Left renal pelvis (tissue), 4 donors: Measurements from ENCODE around the gene CHAC2. TPM values are rescaled to one million over a fixed set of nuclear protein-coding genes. Genes with fewer than 3 reads are reported as not detected.
A peak's percentile ranks its signal among the peaks of the same experiment; 100 is the strongest.
"Not testable (repeated sequence)": the region's sequence is repeated elsewhere in the genome, so short reads cannot be mapped to it uniquely, and the experiment has no call there.

ENCODE experiments used
- DNase-seq, 4 donors: peaks; one replicate each; pipeline ENCODE4 v3.0.0-alpha.2; 2013; ENCODE audit warnings: low read depth in 4 of 4, low spot score in 3 of 4
- polyA plus RNA-seq, 4 donors: library from polyadenylated mRNA; unstranded; fragments of 120-200 nt; gene quantifications; one replicate each; pipeline ENCODE4 v1.2.1, GENCODE V29; 2013; ENCODE audit not compliant: insufficient read length in 4 of 4

CHAC2 gene
- polyA plus RNA-seq, 4 donors: 3.6 to 5.2 (median 4.5) TPM

GRCh38 chr2:53777134-53777533 is 9.5 kb downstream of the CHAC2 start:
- no peak for DNase-seq

- no peak for DNase-seq
Measured at GRCh38 chr2:53778536-53779162, 11.0 kb downstream of the CHAC2 start.

GRCh38 chr2:53780056-53780455 is 12.5 kb downstream of the CHAC2 start:
- no peak for DNase-seq

GRCh38 chr2:53782676-53783075 is 15.1 kb downstream of the CHAC2 start:
- no peak for DNase-seq

GRCh38 chr2:53784436-53784835 is 16.8 kb downstream of the CHAC2 start:
- no peak for DNase-seq

- DNase-seq: no peak
Measured at GRCh38 chr2:53785366-53785765, 17.8 kb downstream of the CHAC2 start.

- DNase-seq: no peak
Measured at GRCh38 chr2:53786352-53786704, 18.7 kb downstream of the CHAC2 start.

GRCh38 chr2:53786705-53787613 is 19.4 kb downstream of the CHAC2 start, which contains the start of the genes ASB3 and ERLEC1:
ASB3 (minus strand) TSS chr2:53786953; CDS start chr2:53765572, 21,381 bp downstream.
ERLEC1 (plus strand) TSS chr2:53787044; CDS start chr2:53787211, 167 bp downstream.
- DNase-seq: peak; percentile 78 to 86 (median 82)

- no peak for DNase-seq
Measured at GRCh38 chr2:53787614-53788289, 20.1 kb downstream of the CHAC2 start.

GRCh38 chr2:53793261-53793660 is 25.7 kb downstream of the CHAC2 start:
- DNase-seq: no peak

- DNase-seq: no peak
Measured at GRCh38 chr2:53793821-53794220, 26.2 kb downstream of the CHAC2 start.

GRCh38 chr2:53801547-53801946 is 33.9 kb downstream of the CHAC2 start:
- DNase-seq: no peak

- no peak for DNase-seq
Measured at GRCh38 chr2:53802617-53803151, 35.1 kb downstream of the CHAC2 start.

- no peak for DNase-seq
Measured at GRCh38 chr2:53811601-53812000, 44.0 kb downstream of the CHAC2 start.

- DNase-seq: no peak
Measured at GRCh38 chr2:53813151-53813550, 45.5 kb downstream of the CHAC2 start.

- DNase-seq: no peak
Measured at GRCh38 chr2:53818854-53819435, 51.3 kb downstream of the CHAC2 start.

- no peak for DNase-seq
Measured at GRCh38 chr2:53819634-53820033, 52.0 kb downstream of the CHAC2 start.

- DNase-seq: no peak
Measured at GRCh38 chr2:53820048-53820447, 52.4 kb downstream of the CHAC2 start.

- no peak for DNase-seq
Measured at GRCh38 chr2:53820711-53821110, 53.1 kb downstream of the CHAC2 start.

- no peak for DNase-seq
Measured at GRCh38 chr2:53821810-53822209, 54.2 kb downstream of the CHAC2 start.

GRCh38 chr2:53823639-53824038 is 56.0 kb downstream of the CHAC2 start:
- DNase-seq: not testable (repeated sequence)
